K562 (cell line): Measurements from ENCODE around the gene ZNRF2.

Source experiments
- CBX1 ChIP-seq: sonication (generic); IDR thresholded peaks from 2 replicates; pipeline ENCODE4 v1.6.1; 2016; ENCODE audit warnings: antibody characterized with exemption, low read depth, mild to moderate bottlenecking
- CTCF ChIP-seq, 3 experiments: IDR thresholded peaks in 2 of 3; conservative IDR thresholded peaks in 1 of 3; 2 replicates each; pipeline ENCODE4 v1.5.1; 2011 to 2012; ENCODE audit warnings: low read length in 3 of 3, mild to moderate bottlenecking in 3 of 3, control low read depth in 2 of 3, improper control_type of control experiment in 1 of 3, inconsistent platforms in 1 of 3, low read depth in 1 of 3, mixed read lengths in 1 of 3, moderate library complexity in 1 of 3; ENCODE audit not compliant: insufficient read depth in 2 of 3
- JUND ChIP-seq, 2 experiments: IDR thresholded peaks; 2 replicates in 1 of 2; 3 replicates in 1 of 2; pipeline ENCODE4 v1.6.1; 2011; ENCODE audit warnings: borderline replicate concordance in 2 of 2, low read depth in 2 of 2, low read length in 2 of 2, improper control_type of control experiment in 1 of 2, missing biosample characterization in 1 of 2, missing genetic modification characterization in 1 of 2, missing genetic modification reagents in 1 of 2
- KAT8 ChIP-seq: fragments of 450-650 bp; IDR thresholded peaks from 2 replicates; pipeline ENCODE4 v1.6.1; 2016; ENCODE audit warnings: low read depth, mild to moderate bottlenecking
- NBN ChIP-seq: fragments of 450-650 bp; IDR thresholded peaks from 2 replicates; pipeline ENCODE4 v1.6.1; 2016; ENCODE audit warnings: low read depth, mild to moderate bottlenecking
- SMAD2 ChIP-seq: fragments of 150-350 bp; IDR thresholded peaks from 2 replicates; pipeline ENCODE4 v1.6.1; 2014; ENCODE audit warnings: low read depth, mild to moderate bottlenecking, low read length
- ZNF274 ChIP-seq: IDR thresholded peaks from 2 replicates; pipeline ENCODE4 v1.6.1; 2011; ENCODE audit warnings: low read depth, mild to moderate bottlenecking, low read length, moderate library complexity, borderline replicate concordance
- TF ChIP-seq, protein P1 (sequence below), 2 experiments: fragments of 450-650 bp in 1 of 2; IDR thresholded peaks; 2 replicates each; pipeline ENCODE4 v1.6.1; 2011 to 2017; ENCODE audit warnings: low read depth in 2 of 2, antibody characterized with exemption in 1 of 2, borderline replicate concordance in 1 of 2, low read length in 1 of 2, mild to moderate bottlenecking in 1 of 2, mixed read lengths in 1 of 2; ENCODE audit not compliant: control insufficient read depth in 1 of 2

DNA sequence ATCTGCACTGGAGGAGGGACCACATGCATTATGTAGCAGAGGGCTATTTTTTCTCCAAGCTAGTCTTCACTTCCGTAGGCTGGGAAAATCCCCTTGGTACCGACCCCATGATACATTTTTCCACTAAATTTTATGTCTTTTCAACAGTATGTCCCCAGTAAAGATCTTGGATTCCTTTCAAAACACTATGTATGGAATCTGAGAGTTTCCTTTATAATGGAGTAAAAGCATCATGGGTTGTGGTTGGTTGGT, 4.8 kb upstream of the ZNRF2 start:
- TF ChIP-seq NBN (no peak), KAT8 (no peak), CBX1 (no peak), JUND (IDR thresholded peaks at IDR 0.05; ENCODE audit: borderline replicate concordance, low read depth, low read length) (no peak), JUND (tag; IDR thresholded peaks at IDR 0.05; ENCODE audit: borderline replicate concordance, low read depth, low read length) (no peak), ZNF274 (no peak), SMAD2 (no peak), CTCF (IDR thresholded peaks at IDR 0.05 in 2 of 3, conservative IDR thresholded peaks at IDR 0.05 in 1 of 3; ENCODE audit: insufficient read depth in 2 of 3, low read depth in 1 of 3, low read length in 3 of 3) (no peak)
- TF ChIP-seq, protein P1, sequence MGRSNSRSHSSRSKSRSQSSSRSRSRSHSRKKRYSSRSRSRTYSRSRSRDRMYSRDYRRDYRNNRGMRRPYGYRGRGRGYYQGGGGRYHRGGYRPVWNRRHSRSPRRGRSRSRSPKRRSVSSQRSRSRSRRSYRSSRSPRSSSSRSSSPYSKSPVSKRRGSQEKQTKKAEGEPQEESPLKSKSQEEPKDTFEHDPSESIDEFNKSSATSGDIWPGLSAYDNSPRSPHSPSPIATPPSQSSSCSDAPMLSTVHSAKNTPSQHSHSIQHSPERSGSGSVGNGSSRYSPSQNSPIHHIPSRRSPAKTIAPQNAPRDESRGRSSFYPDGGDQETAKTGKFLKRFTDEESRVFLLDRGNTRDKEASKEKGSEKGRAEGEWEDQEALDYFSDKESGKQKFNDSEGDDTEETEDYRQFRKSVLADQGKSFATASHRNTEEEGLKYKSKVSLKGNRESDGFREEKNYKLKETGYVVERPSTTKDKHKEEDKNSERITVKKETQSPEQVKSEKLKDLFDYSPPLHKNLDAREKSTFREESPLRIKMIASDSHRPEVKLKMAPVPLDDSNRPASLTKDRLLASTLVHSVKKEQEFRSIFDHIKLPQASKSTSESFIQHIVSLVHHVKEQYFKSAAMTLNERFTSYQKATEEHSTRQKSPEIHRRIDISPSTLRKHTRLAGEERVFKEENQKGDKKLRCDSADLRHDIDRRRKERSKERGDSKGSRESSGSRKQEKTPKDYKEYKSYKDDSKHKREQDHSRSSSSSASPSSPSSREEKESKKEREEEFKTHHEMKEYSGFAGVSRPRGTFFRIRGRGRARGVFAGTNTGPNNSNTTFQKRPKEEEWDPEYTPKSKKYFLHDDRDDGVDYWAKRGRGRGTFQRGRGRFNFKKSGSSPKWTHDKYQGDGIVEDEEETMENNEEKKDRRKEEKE (IDR thresholded peaks at IDR 0.05; ENCODE audit: borderline replicate concordance in 1 of 2, control insufficient read depth in 1 of 2, low read depth in 2 of 2, low read length in 1 of 2) = no peak
